NT2/D1 (cell line): ENCODE measurements around the gene FAM47B.

Experiments used
- SUZ12 ChIP-seq: IDR thresholded peaks from 2 replicates; pipeline ENCODE4 v1.6.1; 2011; ENCODE audit not compliant: insufficient read length, insufficient read depth; ENCODE audit errors: extremely low read depth
- YY1 ChIP-seq: IDR thresholded peaks from 2 replicates; pipeline ENCODE4 v1.6.1; 2011; ENCODE audit not compliant: insufficient read length, insufficient read depth
- ZNF274 ChIP-seq: IDR thresholded peaks from 2 replicates; pipeline ENCODE4 v1.6.1; 2011; ENCODE audit warnings: mild to moderate bottlenecking, low read depth, low read length

- TF ChIP-seq SUZ12 (no peak), YY1 (no peak), ZNF274 (no peak)
Observed at GRCh38 chrX:34903316-34903715, 39.3 kb upstream of the FAM47B start.
